ENCODE measurements around the gene ST6GALNAC3.

DNA sequence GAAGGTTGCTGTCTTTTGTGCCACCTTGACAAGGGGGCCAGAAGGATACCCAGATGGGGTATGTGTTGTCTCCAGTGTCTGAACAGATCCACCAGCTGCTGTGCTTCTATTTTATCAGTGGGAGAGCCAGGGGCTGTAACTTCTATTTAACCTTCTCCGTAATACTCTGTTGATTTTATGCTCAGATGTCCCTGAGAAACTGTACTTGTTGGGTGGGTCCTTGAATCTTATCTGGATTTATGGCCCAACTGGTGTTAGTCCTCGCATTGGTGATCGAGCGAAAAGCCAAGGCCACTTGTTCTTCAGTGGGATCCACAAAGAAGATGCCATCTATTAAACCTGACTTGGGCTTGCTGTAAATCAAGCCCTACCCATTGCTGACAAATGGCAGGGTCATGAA is 56.4 kb downstream of the ST6GALNAC3 start:
- TF ChIP-seq POLR2A (IDR thresholded peaks at IDR 0.05; ENCODE audit: low read length) (no peak), MAZ (IDR thresholded peaks at IDR 0.05; ENCODE audit: borderline replicate concordance, low read depth, low read length) (no peak), RFX5 (IDR thresholded peaks at IDR 0.05) (no peak), CEBPB (IDR thresholded peaks at IDR 0.05) (no peak), SREBF2 (IDR thresholded peaks at IDR 0.05) (no peak), RNF2 (IDR thresholded peaks at IDR 0.05; ENCODE audit: borderline replicate concordance, low read depth) (no peak), ZFP36 (IDR thresholded peaks at IDR 0.05; ENCODE audit: borderline replicate concordance, partially characterized antibody) (no peak)
- TF ChIP-seq, protein P1, sequence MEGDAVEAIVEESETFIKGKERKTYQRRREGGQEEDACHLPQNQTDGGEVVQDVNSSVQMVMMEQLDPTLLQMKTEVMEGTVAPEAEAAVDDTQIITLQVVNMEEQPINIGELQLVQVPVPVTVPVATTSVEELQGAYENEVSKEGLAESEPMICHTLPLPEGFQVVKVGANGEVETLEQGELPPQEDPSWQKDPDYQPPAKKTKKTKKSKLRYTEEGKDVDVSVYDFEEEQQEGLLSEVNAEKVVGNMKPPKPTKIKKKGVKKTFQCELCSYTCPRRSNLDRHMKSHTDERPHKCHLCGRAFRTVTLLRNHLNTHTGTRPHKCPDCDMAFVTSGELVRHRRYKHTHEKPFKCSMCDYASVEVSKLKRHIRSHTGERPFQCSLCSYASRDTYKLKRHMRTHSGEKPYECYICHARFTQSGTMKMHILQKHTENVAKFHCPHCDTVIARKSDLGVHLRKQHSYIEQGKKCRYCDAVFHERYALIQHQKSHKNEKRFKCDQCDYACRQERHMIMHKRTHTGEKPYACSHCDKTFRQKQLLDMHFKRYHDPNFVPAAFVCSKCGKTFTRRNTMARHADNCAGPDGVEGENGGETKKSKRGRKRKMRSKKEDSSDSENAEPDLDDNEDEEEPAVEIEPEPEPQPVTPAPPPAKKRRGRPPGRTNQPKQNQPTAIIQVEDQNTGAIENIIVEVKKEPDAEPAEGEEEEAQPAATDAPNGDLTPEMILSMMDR (IDR thresholded peaks at IDR 0.05): no peak

All from A549 (cell line).